ENCODE measurements around the gene PGA3.
"Not testable (repeated sequence)": the region's sequence is repeated elsewhere in the genome, so short reads cannot be mapped to it uniquely, and the experiment has no call there.

PGA3 gene

DNA sequence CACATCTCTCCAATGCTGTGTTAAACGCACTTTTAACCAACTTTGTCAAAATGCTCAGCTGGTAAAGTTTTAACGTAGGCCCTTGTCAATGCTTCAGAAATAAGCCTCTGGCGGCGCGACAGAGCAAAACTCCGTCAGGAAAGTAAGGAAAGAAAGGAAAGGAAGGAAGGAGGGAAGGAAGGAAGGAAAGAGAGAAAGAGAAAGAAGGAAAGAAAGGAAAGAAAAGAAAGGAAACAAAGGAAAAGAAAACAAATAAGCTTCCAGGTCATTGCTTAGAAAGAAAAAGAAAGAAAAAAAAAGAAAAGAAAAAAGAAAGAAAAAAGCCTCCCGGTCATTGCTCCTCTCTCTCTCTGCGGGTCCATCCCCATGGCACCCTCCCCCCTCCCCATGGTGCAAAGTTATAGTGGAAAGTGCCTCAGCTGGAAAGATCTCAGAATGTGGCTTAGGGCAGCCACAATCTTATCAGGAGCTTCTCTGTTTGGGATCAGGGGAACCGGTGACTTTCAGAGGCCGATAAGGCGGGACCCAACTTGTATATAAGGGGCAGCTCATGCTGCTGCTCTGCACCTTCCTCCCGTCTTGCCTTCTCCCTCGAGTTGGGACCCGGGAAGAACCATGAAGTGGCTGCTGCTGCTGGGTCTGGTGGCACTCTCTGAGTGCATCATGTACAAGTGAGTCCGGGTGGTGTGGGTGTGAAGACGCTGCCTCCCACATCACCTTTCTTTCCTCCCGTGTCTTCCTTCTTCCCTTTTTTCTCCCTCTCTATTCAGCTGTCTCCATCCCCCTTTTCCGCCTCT, at the start of gene PGA3:
Gene PGA3, plus strand, starts transcription at position 566 of the 797 bp plus-strand sequence. Its CDS starts 50 bp downstream, at position 616.
- not testable (repeated sequence) for H3K4me3 ChIP-seq (ENCODE audit: control insufficient read depth, low read depth, low read length)

DNA sequence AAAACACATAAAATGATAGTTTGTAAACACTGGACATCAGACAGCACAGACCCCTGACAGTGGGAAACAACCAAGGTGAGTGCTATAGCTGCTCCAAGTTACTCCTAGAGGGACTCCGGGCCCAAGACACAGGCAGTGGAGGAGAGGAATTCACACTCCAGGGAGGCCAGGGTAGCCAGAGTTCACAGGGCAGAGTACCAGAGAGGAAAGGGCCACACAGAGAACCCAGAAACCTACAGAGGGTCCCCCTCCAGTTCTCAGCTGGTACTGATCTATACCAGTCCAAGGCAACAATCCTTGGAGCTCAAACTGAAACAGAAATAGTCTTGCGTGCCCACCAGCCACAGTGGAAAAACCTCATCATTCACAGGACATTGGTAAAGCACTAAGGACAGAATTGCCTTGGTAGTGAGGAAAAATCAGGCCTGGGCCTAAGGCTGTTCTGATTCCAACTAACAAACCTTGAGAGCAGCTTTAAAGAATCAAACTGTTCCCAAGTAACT, 49.7 kb upstream of the PGA3 start:
- no peak overlapping the region for H3K4me3 ChIP-seq (ENCODE audit: control insufficient read depth, low read depth, low read length)
- DNase-seq (ENCODE audit: low read depth), result no peak
- no peak for TF ChIP-seq CTCF (conservative IDR thresholded peaks at IDR 0.05; ENCODE audit: control insufficient read depth, insufficient read depth, low read depth, low read length)

More for the DNA sequence above, at the start of gene PGA3:
- DNase-seq (ENCODE audit: low read depth), result not testable (repeated sequence)

- no peak for TF ChIP-seq CTCF (conservative IDR thresholded peaks at IDR 0.05; ENCODE audit: control insufficient read depth, insufficient read depth, low read depth, low read length)
- no peak for DNase-seq (ENCODE audit: low read depth)
- no peak overlapping the region for H3K4me3 ChIP-seq (ENCODE audit: control insufficient read depth, low read depth, low read length)
Observed at GRCh38 chr11:61154528-61154927, 48.8 kb upstream of the PGA3 start.

- no peak for TF ChIP-seq CTCF (conservative IDR thresholded peaks at IDR 0.05; ENCODE audit: control insufficient read depth, insufficient read depth, low read depth, low read length)
- no peak for DNase-seq (ENCODE audit: low read depth)
- no peak overlapping the region for H3K4me3 ChIP-seq (ENCODE audit: control insufficient read depth, low read depth, low read length)
Observed at GRCh38 chr11:61155312-61155711, 48.0 kb upstream of the PGA3 start.

GRCh38 chr11:61155741-61156140, 47.6 kb upstream of the PGA3 start:
- DNase-seq (ENCODE audit: low read depth), result no peak
- no peak overlapping the region for H3K4me3 ChIP-seq (ENCODE audit: control insufficient read depth, low read depth, low read length)
- TF ChIP-seq CTCF (conservative IDR thresholded peaks at IDR 0.05; ENCODE audit: control insufficient read depth, insufficient read depth, low read depth, low read length), result no peak

GRCh38 chr11:61157743-61158142, 45.6 kb upstream of the PGA3 start:
- no peak overlapping the region for H3K4me3 ChIP-seq (ENCODE audit: control insufficient read depth, low read depth, low read length)
- no peak for TF ChIP-seq CTCF (conservative IDR thresholded peaks at IDR 0.05; ENCODE audit: control insufficient read depth, insufficient read depth, low read depth, low read length)
- DNase-seq (ENCODE audit: low read depth), result no peak

- no peak overlapping the region for H3K4me3 ChIP-seq (ENCODE audit: control insufficient read depth, low read depth, low read length)
- TF ChIP-seq CTCF (conservative IDR thresholded peaks at IDR 0.05; ENCODE audit: control insufficient read depth, insufficient read depth, low read depth, low read length), result no peak
Observed at GRCh38 chr11:61158691-61159381, 44.5 kb upstream of the PGA3 start.

More at GRCh38 chr11:61158691-61159381, 44.5 kb upstream of the PGA3 start:
- peak; percentile 78 for DNase-seq (ENCODE audit: low read depth)

Data from fibroblast of mammary gland (primary cell).